ENCODE measurements around the gene COPG1. TPM values are rescaled to one million over a fixed set of nuclear protein-coding genes. Genes with fewer than 3 reads are reported as not detected.

The COPG1 gene
- total and polyA plus RNA-seq, 2 donors (not counting 1 experiment from before 2014, with no cell fraction given): 48.9 to 85.9 TPM

GRCh38 chr3:129271674-129272073, 22.3 kb downstream of the COPG1 start:
- DNase-seq (no peak), ATAC-seq (ENCODE audit: low read depth) (no peak)
- over 99% methylated on average over 10 of the region's 11 CpGs for WGBS (ENCODE audit: insufficient coverage)
- H4K20me1 ChIP-seq (ENCODE audit: control insufficient read depth, insufficient read depth, low read length, poor library complexity, severe bottlenecking): peaks cover 11% of the 10 kb centered on the region
- TF ChIP-seq CTCF (IDR thresholded peaks at IDR 0.05) (no peak), EZH2 (IDR thresholded peaks at IDR 0.05; ENCODE audit: borderline replicate concordance, insufficient read depth, low read depth, low read length, poor library complexity, severe bottlenecking) (no peak)
- no peak overlapping the region for H3K4me2 ChIP-seq (replicated peaks; ENCODE audit: low read depth, low read length, poor library complexity, severe bottlenecking)
- no peaks in the 10 kb centered on the region for H3K9me3 Mint-ChIP-seq (ENCODE audit: insufficient read depth)
- H3K27ac ChIP-seq (ENCODE audit: low read length in 2 of 2): no peak overlapping the region
- CTCF ChIA-PET: interaction anchor here (1.4 to 8.2 kb wide), 3 partner anchors 25 to 52 kb away, joined by 3 to 58 read pairs (median 22); a partner anchor contains a TSS
- intact Hi-C loops (cut with micrococcal nuclease): loop anchor here (10.0 kb wide), 1 partner anchor 123 kb away; no protein-coding TSS in a partner anchor
- no peaks in the 10 kb centered on the region for H3K9me3 ChIP-seq (ENCODE audit: control extremely low read depth in 1 of 3, control insufficient read depth in 2 of 3, insufficient read depth in 1 of 3, low read length in 2 of 3)
- no peak overlapping the region for H3K27ac Mint-ChIP-seq
- peaks cover 30 to 87% of the 10 kb centered on the region in 2 experiments for H3K36me3 ChIP-seq (replicated peaks in 1 of 2; ENCODE audit: control extremely low read depth in 1 of 2, control insufficient read depth in 1 of 2, extremely low read depth in 1 of 2, insufficient read depth in 2 of 2, low read length in 1 of 2)
- no peak overlapping the region for H3K9ac ChIP-seq (ENCODE audit: low read length)
- no peaks in the 10 kb centered on the region for H3K27me3 Mint-ChIP-seq
- H2AFZ ChIP-seq (ENCODE audit: insufficient read depth, low read depth, low read length, poor library complexity, severe bottlenecking): no peak overlapping the region
- peaks cover 15% of the 10 kb centered on the region in 2 donors for H3K4me1 ChIP-seq (ENCODE audit: control insufficient read depth in 2 of 2, insufficient read depth in 2 of 2, low read length in 2 of 2)
- no peak overlapping the region for H3K4me3 ChIP-seq (ENCODE audit: control extremely low read depth in 1 of 5, extremely low read depth in 1 of 5, insufficient read depth in 1 of 5, low read depth in 2 of 5, low read length in 4 of 5)
- H3K27me3 ChIP-seq (replicated peaks in 1 of 4; ENCODE audit: control extremely low read depth in 1 of 4, control insufficient read depth in 3 of 4, insufficient read depth in 4 of 4, low read length in 3 of 4): no peaks in the 10 kb centered on the region
- peaks cover 21% of the 10 kb centered on the region for H3K4me1 Mint-ChIP-seq
- H3K4me3 Mint-ChIP-seq: no peak overlapping the region
- POLR2A ChIA-PET: no interaction called here
- H3K79me2 ChIP-seq (ENCODE audit: control insufficient read depth, insufficient read depth, low read length): no peaks in the 10 kb centered on the region

GRCh38 chr3:129276385-129276784, 27.0 kb downstream of the COPG1 start:
- intact Hi-C loops (cut with micrococcal nuclease): loop anchor here (1.0 to 10.0 kb wide), 5 partner anchors 27 to 161 kb away; partner anchors contain the start of genes COPG1 and MBD4
- Histone ChIP-seq H2AFZ (ENCODE audit: insufficient read depth, low read depth, low read length, poor library complexity, severe bottlenecking) (no peak overlapping the region), H3K4me2 (replicated peaks; ENCODE audit: low read depth, low read length, poor library complexity, severe bottlenecking) (peak overlapping the region; percentile 97), H3K27me3 (replicated peaks in 1 of 4; ENCODE audit: control extremely low read depth in 1 of 4, control insufficient read depth in 3 of 4, insufficient read depth in 4 of 4, low read length in 3 of 4) (peaks cover 0 to 4% (median 0%) of the 10 kb centered on the region in 4 experiments), H3K27ac (ENCODE audit: low read length in 2 of 2) (peak overlapping the region; percentile 32 to 45), H3K79me2 (ENCODE audit: control insufficient read depth, insufficient read depth, low read length) (peaks cover 17% of the 10 kb centered on the region), H3K4me1 (ENCODE audit: control insufficient read depth in 2 of 2, insufficient read depth in 2 of 2, low read length in 2 of 2) (peaks cover 49 to 54% of the 10 kb centered on the region in 2 donors), H3K9me3 (ENCODE audit: control extremely low read depth in 1 of 3, control insufficient read depth in 2 of 3, insufficient read depth in 1 of 3, low read length in 2 of 3) (no peaks in the 10 kb centered on the region), H3K36me3 (replicated peaks in 1 of 2; ENCODE audit: control extremely low read depth in 1 of 2, control insufficient read depth in 1 of 2, extremely low read depth in 1 of 2, insufficient read depth in 2 of 2, low read length in 1 of 2) (peaks cover 7 to 40% of the 10 kb centered on the region in 2 experiments), H4K20me1 (ENCODE audit: control insufficient read depth, insufficient read depth, low read length, poor library complexity, severe bottlenecking) (peaks cover 22% of the 10 kb centered on the region), H3K9ac (ENCODE audit: low read length) (peak overlapping the region; percentile 0), H3K4me3 (ENCODE audit: control extremely low read depth in 1 of 5, extremely low read depth in 1 of 5, insufficient read depth in 1 of 5, low read depth in 2 of 5, low read length in 4 of 5) (peak overlapping the region in 1 of 5 experiments; percentile 48)
- ChIA-PET CTCF (interaction anchor here (0.7 to 8.2 kb wide), 6 partner anchors 18 to 223 kb away, joined by 3 to 58 read pairs (median 6); partner anchors contain the start of gene COPG1), POLR2A (interaction anchor here (0.5 to 4.4 kb wide), 8 partner anchors 26 to 309 kb away, joined by 3 to 30 read pairs (median 4); partner anchors contain the start of genes CNBP and COPG1)
- Mint-ChIP-seq H3K4me3 (peak overlapping the region; percentile 93), H3K4me1 (peaks cover 53% of the 10 kb centered on the region), H3K9me3 (ENCODE audit: insufficient read depth) (no peaks in the 10 kb centered on the region), H3K27me3 (no peaks in the 10 kb centered on the region), H3K27ac (peak overlapping the region; percentile 47)
- WGBS (ENCODE audit: insufficient coverage): 0% methylated on average over 2 of the region's 2 CpGs
- TF ChIP-seq EZH2 (IDR thresholded peaks at IDR 0.05; ENCODE audit: borderline replicate concordance, insufficient read depth, low read depth, low read length, poor library complexity, severe bottlenecking): no peak
- TF ChIP-seq CTCF (IDR thresholded peaks at IDR 0.05): no peak
- ATAC-seq (ENCODE audit: low read depth): peak; percentile 67
- peak; percentile 91 for DNase-seq
